Loucy (cell line): Measurements from ENCODE around the gene ARHGAP10.

Experiments
- H2AFZ ChIP-seq: fragments of 200-600 bp; sonication (generic); 2 replicates; pipeline ENCODE4 v1.6.0; 2016; ENCODE audit warnings: antibody characterized with exemption, mild to moderate bottlenecking, low read length, moderate library complexity
- H3F3A ChIP-seq: fragments of 200-600 bp; 2 replicates; pipeline ENCODE4 v1.6.0; 2016; ENCODE audit warnings: antibody characterized with exemption, low read depth, mild to moderate bottlenecking
- H3K27me3 ChIP-seq: fragments of 200-600 bp; sonication (generic); 2 replicates; pipeline ENCODE4 v1.6.1; 2014; ENCODE audit warnings: low read length, mild to moderate bottlenecking; ENCODE audit not compliant: insufficient read depth, poor library complexity, severe bottlenecking
- H3K36me3 ChIP-seq: fragments of 200-600 bp; sonication (generic); 2 replicates; pipeline ENCODE4 v1.6.1; 2016; ENCODE audit warnings: low read length; ENCODE audit not compliant: insufficient read depth
- H3K4me1 ChIP-seq: fragments of 200-600 bp; sonication (generic); 2 replicates; pipeline ENCODE4 v1.5.1; 2014; ENCODE audit warnings: low read length, mild to moderate bottlenecking; ENCODE audit not compliant: insufficient read depth, poor library complexity, severe bottlenecking
- H3K4me2 ChIP-seq: fragments of 200-600 bp; sonication (generic); 2 replicates; pipeline ENCODE4 v1.6.0; 2014; ENCODE audit warnings: antibody characterized with exemption, low read length, low read depth, mild to moderate bottlenecking; ENCODE audit not compliant: poor library complexity, severe bottlenecking
- H3K4me3 ChIP-seq: fragments of 200-600 bp; sonication (generic); 2 replicates; pipeline ENCODE4 v1.5.1; 2014; ENCODE audit warnings: low read length, mild to moderate bottlenecking, mixed read lengths; ENCODE audit not compliant: poor library complexity, severe bottlenecking
- H3K79me2 ChIP-seq: fragments of 200-600 bp; sonication (generic); 2 replicates; pipeline ENCODE4 v1.6.1; 2014; ENCODE audit warnings: low read length; ENCODE audit not compliant: insufficient read depth
- H3K9ac ChIP-seq: fragments of 200-600 bp; sonication (generic); 2 replicates; pipeline ENCODE4 v1.6.0; 2014; ENCODE audit warnings: mild to moderate bottlenecking, low read depth, low read length, moderate library complexity; ENCODE audit not compliant: poor library complexity, severe bottlenecking
- H3K9me2 ChIP-seq: fragments of 200-600 bp; sonication (generic); replicated peaks from 2 replicates; pipeline ENCODE4 v1.6.1; 2016; ENCODE audit warnings: low read depth, low read length, mixed read lengths
- H3K9me3 ChIP-seq: fragments of 200-600 bp; sonication (generic); 2 replicates; pipeline ENCODE4 v1.6.1; 2014; ENCODE audit warnings: mild to moderate bottlenecking, antibody characterized with exemption, low read length, low read depth; ENCODE audit not compliant: insufficient read depth
- H4K20me1 ChIP-seq: fragments of 200-600 bp; sonication (generic); 2 replicates; pipeline ENCODE4 v1.6.0; 2014; ENCODE audit warnings: antibody characterized with exemption, low read length, mild to moderate bottlenecking; ENCODE audit not compliant: insufficient read depth, poor library complexity, severe bottlenecking
- CTCF ChIP-seq: fragments of 200-600 bp; sonication (generic); conservative IDR thresholded peaks from 2 replicates; pipeline ENCODE4 v1.5.1; 2014; ENCODE audit warnings: mild to moderate bottlenecking, antibody characterized with exemption, low read length
- EZH2phosphoT487 ChIP-seq: fragments of 200-600 bp; IDR thresholded peaks from 2 replicates; pipeline ENCODE4 v1.6.1; 2018; ENCODE audit warnings: antibody characterized with exemption, mild to moderate bottlenecking, moderate library complexity, borderline replicate concordance

ARHGAP10 gene

GRCh38 chr4:148022975-148023374, 291.1 kb downstream of the ARHGAP10 start:
- Histone ChIP-seq H3K36me3 (peaks cover 3% of the 10 kb centered on the region; the same call in 1 of the 2 replicates), H3K4me2 (no peak overlapping the region), H3K9ac (no peak overlapping the region), H3K79me2 (no peaks in the 10 kb centered on the region), H3K9me3 (no peaks in the 10 kb centered on the region), H2AFZ (no peak overlapping the region), H3K27me3 (no peaks in the 10 kb centered on the region), H3K9me2 (no peaks in the 10 kb centered on the region), H3K4me1 (no peaks in the 10 kb centered on the region), H3F3A (no peaks in the 10 kb centered on the region), H4K20me1 (no peaks in the 10 kb centered on the region), H3K4me3 (no peak overlapping the region)
- no peak for TF ChIP-seq CTCF
- no peak for TF ChIP-seq EZH2phosphoT487

GRCh38 chr4:148023512-148024181, 291.8 kb downstream of the ARHGAP10 start:
- TF ChIP-seq CTCF, result no peak
- no peak for TF ChIP-seq EZH2phosphoT487
- H3F3A ChIP-seq, result no peaks in the 10 kb centered on the region
- H3K4me3 ChIP-seq, result no peak overlapping the region
- no peaks in the 10 kb centered on the region for H3K79me2 ChIP-seq
- no peak overlapping the region for H3K4me2 ChIP-seq
- H3K27me3 ChIP-seq, result no peaks in the 10 kb centered on the region
- H3K36me3 ChIP-seq, result peaks cover 3% of the 10 kb centered on the region; the same call in 1 of the 2 replicates
- H3K4me1 ChIP-seq, result no peaks in the 10 kb centered on the region
- no peak overlapping the region for H2AFZ ChIP-seq
- H3K9me2 ChIP-seq, result no peaks in the 10 kb centered on the region
- H3K9ac ChIP-seq, result no peak overlapping the region
- no peaks in the 10 kb centered on the region; the same call in 1 of the 2 replicates for H3K9me3 ChIP-seq
- H4K20me1 ChIP-seq, result no peaks in the 10 kb centered on the region

GRCh38 chr4:148025981-148026380, 294.1 kb downstream of the ARHGAP10 start:
- Histone ChIP-seq H3F3A (no peaks in the 10 kb centered on the region), H3K9me3 (no peaks in the 10 kb centered on the region; the same call in 1 of the 2 replicates), H3K4me3 (no peak overlapping the region), H3K79me2 (no peaks in the 10 kb centered on the region), H3K9me2 (no peaks in the 10 kb centered on the region), H3K36me3 (peaks cover 3% of the 10 kb centered on the region; the same call in 1 of the 2 replicates), H2AFZ (no peak overlapping the region), H3K27me3 (no peaks in the 10 kb centered on the region), H3K4me1 (no peaks in the 10 kb centered on the region), H4K20me1 (no peaks in the 10 kb centered on the region), H3K4me2 (no peak overlapping the region), H3K9ac (no peak overlapping the region)
- TF ChIP-seq CTCF, result no peak
- TF ChIP-seq EZH2phosphoT487, result no peak
